ENCODE results near the gene FSHB. TPM values are rescaled to one million over a fixed set of nuclear protein-coding genes. Genes with fewer than 3 reads are reported as not detected.

FSHB gene
- polyA plus RNA-seq, 3 donors: not detected

- no peaks in the 10 kb centered on the region for H3K79me2 ChIP-seq (ENCODE audit: insufficient read depth, low read length)
- no peak overlapping the region for H3K4me2 ChIP-seq (replicated peaks; ENCODE audit: extremely low read depth, low read length, poor library complexity, severe bottlenecking)
- no peak overlapping the region for H2AFZ ChIP-seq (ENCODE audit: insufficient read depth, low read depth, low read length, poor library complexity, severe bottlenecking)
- H3K27me3 Mint-ChIP-seq (ENCODE audit: low read depth in 3 of 3): no peaks in the 10 kb centered on the region
- no peaks in the 10 kb centered on the region for H3K36me3 Mint-ChIP-seq
- no peaks in the 10 kb centered on the region for H3K4me1 Mint-ChIP-seq
- no peak overlapping the region for H3K27ac ChIP-seq (ENCODE audit: low read depth in 1 of 2, low read length in 2 of 2)
- no peaks in the 10 kb centered on the region for H3K36me3 ChIP-seq (replicated peaks in 1 of 2; ENCODE audit: control insufficient read depth in 1 of 2, insufficient read depth in 2 of 2, low read length in 2 of 2)
- intact Hi-C loops (cut with micrococcal nuclease): no loop called here
- DNase-seq: no peak
- TF ChIP-seq, protein P1, sequence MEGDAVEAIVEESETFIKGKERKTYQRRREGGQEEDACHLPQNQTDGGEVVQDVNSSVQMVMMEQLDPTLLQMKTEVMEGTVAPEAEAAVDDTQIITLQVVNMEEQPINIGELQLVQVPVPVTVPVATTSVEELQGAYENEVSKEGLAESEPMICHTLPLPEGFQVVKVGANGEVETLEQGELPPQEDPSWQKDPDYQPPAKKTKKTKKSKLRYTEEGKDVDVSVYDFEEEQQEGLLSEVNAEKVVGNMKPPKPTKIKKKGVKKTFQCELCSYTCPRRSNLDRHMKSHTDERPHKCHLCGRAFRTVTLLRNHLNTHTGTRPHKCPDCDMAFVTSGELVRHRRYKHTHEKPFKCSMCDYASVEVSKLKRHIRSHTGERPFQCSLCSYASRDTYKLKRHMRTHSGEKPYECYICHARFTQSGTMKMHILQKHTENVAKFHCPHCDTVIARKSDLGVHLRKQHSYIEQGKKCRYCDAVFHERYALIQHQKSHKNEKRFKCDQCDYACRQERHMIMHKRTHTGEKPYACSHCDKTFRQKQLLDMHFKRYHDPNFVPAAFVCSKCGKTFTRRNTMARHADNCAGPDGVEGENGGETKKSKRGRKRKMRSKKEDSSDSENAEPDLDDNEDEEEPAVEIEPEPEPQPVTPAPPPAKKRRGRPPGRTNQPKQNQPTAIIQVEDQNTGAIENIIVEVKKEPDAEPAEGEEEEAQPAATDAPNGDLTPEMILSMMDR (IDR thresholded peaks at IDR 0.05): no peak
- peaks cover 0 to 5% (median 0%) of the 10 kb centered on the region in 7 donors for H3K9me3 Mint-ChIP-seq
- H3K9ac ChIP-seq (ENCODE audit: insufficient read depth, low read length, poor library complexity, severe bottlenecking): no peak overlapping the region
- no peaks in the 10 kb centered on the region for H3K27me3 ChIP-seq (ENCODE audit: control insufficient read depth in 2 of 2, insufficient read depth in 2 of 2, low read length in 2 of 2)
- no peaks in the 10 kb centered on the region for H4K20me1 ChIP-seq (ENCODE audit: insufficient read depth, low read length)
- no peak overlapping the region for H3K4me3 Mint-ChIP-seq
- no peak overlapping the region for H3K4me3 ChIP-seq (replicated peaks in 1 of 3; ENCODE audit: low read depth in 2 of 3, low read length in 3 of 3)
- no peaks in the 10 kb centered on the region for H3K4me1 ChIP-seq (ENCODE audit: control insufficient read depth in 1 of 2, insufficient read depth in 2 of 2, low read length in 2 of 2)
- H3K9me3 ChIP-seq (replicated peaks in 1 of 2; ENCODE audit: control insufficient read depth in 1 of 2, insufficient read depth in 1 of 2, low read length in 2 of 2): no peaks in the 10 kb centered on the region
- WGBS (ENCODE audit: insufficient coverage): no CpG with 5 or more reads among the region's 1 CpG
- H3K27ac Mint-ChIP-seq: no peak overlapping the region
Observed at GRCh38 chr11:30203850-30204249, 27.0 kb upstream of the FSHB start.

DNA sequence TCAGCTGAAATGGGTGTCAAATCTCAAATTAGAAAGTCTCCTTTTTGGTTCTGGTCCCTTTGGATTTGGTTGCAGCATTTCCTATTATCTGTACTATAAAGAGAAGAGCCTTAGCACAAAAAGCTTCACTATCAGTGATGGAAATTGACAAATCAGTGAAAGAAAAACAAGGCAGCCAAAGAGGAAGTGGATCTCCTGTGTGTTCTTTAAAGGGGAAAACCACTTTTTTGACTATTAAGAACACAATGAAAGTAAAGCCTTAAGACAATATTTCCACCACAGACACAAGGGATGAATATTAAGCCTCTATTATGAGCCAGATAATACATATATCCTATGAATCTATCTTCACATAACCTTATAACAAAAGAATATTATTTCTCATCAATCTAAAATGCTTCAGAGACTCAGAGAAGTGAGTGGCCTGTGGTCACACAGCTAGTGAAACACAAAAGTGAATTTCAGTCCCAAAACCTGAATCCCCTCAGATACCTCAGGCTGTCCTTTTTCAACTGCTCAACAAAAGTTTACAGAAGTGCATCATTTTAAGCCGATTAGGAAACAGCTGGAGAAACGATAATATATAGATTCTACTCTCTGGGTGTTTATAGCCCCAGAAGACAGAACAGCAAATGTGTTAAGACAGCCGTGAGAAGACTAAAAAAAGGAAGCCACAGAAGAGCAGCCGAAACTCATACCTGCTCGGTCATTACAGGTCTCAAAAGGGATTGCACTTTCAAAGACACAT lies 24.4 kb upstream of the FSHB start:
- no peak for DNase-seq
- intact Hi-C loops (cut with micrococcal nuclease): no loop called here
- WGBS (ENCODE audit: insufficient coverage): no CpG with 5 or more reads among the region's 5 CpGs
- no peaks in the 10 kb centered on the region for H3K9me3 ChIP-seq (replicated peaks in 1 of 2; ENCODE audit: control insufficient read depth in 1 of 2, insufficient read depth in 1 of 2, low read length in 2 of 2)
- no peaks in the 10 kb centered on the region for H3K36me3 Mint-ChIP-seq
- H3K27me3 Mint-ChIP-seq (ENCODE audit: low read depth in 3 of 3): peaks cover 0 to 2% (median 0%) of the 10 kb centered on the region in 3 donors
- no peaks in the 10 kb centered on the region for H3K79me2 ChIP-seq (ENCODE audit: insufficient read depth, low read length)
- no peaks in the 10 kb centered on the region for H3K4me1 Mint-ChIP-seq
- TF ChIP-seq, protein P1 (IDR thresholded peaks at IDR 0.05): no peak
- no peak overlapping the region for H3K9ac ChIP-seq (ENCODE audit: insufficient read depth, low read length, poor library complexity, severe bottlenecking)
- H3K27me3 ChIP-seq (ENCODE audit: control insufficient read depth in 2 of 2, insufficient read depth in 2 of 2, low read length in 2 of 2): no peaks in the 10 kb centered on the region
- H3K27ac ChIP-seq (ENCODE audit: low read depth in 1 of 2, low read length in 2 of 2): no peak overlapping the region
- peaks cover 0 to 6% (median 0%) of the 10 kb centered on the region in 7 donors for H3K9me3 Mint-ChIP-seq
- H4K20me1 ChIP-seq (ENCODE audit: insufficient read depth, low read length): no peaks in the 10 kb centered on the region
- no peak overlapping the region for H2AFZ ChIP-seq (ENCODE audit: insufficient read depth, low read depth, low read length, poor library complexity, severe bottlenecking)
- no peak overlapping the region for H3K27ac Mint-ChIP-seq
- H3K4me2 ChIP-seq (replicated peaks; ENCODE audit: extremely low read depth, low read length, poor library complexity, severe bottlenecking): no peak overlapping the region
- H3K4me3 Mint-ChIP-seq: no peak overlapping the region
- no peaks in the 10 kb centered on the region for H3K4me1 ChIP-seq (ENCODE audit: control insufficient read depth in 1 of 2, insufficient read depth in 2 of 2, low read length in 2 of 2)
- H3K36me3 ChIP-seq (replicated peaks in 1 of 2; ENCODE audit: control insufficient read depth in 1 of 2, insufficient read depth in 2 of 2, low read length in 2 of 2): no peaks in the 10 kb centered on the region
- no peak overlapping the region for H3K4me3 ChIP-seq (replicated peaks in 1 of 3; ENCODE audit: low read depth in 2 of 3, low read length in 3 of 3)

Measured in CD14-positive monocyte (primary cell).